ENCODE data around the gene DNM3.

DNM3 gene

GRCh38 chr1:171801487-171801891, 39.8 kb upstream of the DNM3 start:
- DNase-seq (ENCODE audit: low read depth), result peak; percentile 44
- no peak for TF ChIP-seq MYC (IDR thresholded peaks at IDR 0.05; ENCODE audit: low read depth, low read length)
- no peak for TF ChIP-seq POLR2A (IDR thresholded peaks at IDR 0.05; ENCODE audit: extremely low read depth, insufficient read length)
- TF ChIP-seq MAX (IDR thresholded peaks at IDR 0.05; ENCODE audit: low read depth, low read length), result no peak
- TF ChIP-seq CTCF (IDR thresholded peaks at IDR 0.05; ENCODE audit: low read depth, low read length), result peak; percentile 59
- no peak overlapping the region for H3K4me3 ChIP-seq (ENCODE audit: low read depth, low read length)

DNA sequence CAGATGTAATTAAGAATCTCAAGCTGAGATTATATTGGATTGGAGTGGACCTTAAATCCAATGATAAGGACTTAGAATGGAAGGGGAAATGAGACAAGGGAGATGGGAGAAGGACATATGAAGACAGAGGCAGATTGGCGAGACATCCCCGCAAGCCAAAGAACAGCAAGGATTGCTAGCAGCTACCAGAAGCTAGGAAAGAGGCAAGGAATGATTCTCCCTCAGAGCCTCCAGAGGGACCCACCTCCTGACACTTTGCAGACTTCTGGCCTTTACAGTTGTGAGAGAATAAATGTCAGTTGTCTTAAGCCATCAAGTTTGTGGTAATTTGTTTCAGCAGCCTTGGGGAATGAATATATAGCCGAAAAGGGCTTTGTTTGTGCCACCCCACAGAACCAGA, 39.1 kb upstream of the DNM3 start:
- no peak for TF ChIP-seq MYC (IDR thresholded peaks at IDR 0.05; ENCODE audit: low read depth, low read length)
- DNase-seq (ENCODE audit: low read depth), result no peak
- H3K4me3 ChIP-seq (ENCODE audit: low read depth, low read length), result no peak overlapping the region

DNA sequence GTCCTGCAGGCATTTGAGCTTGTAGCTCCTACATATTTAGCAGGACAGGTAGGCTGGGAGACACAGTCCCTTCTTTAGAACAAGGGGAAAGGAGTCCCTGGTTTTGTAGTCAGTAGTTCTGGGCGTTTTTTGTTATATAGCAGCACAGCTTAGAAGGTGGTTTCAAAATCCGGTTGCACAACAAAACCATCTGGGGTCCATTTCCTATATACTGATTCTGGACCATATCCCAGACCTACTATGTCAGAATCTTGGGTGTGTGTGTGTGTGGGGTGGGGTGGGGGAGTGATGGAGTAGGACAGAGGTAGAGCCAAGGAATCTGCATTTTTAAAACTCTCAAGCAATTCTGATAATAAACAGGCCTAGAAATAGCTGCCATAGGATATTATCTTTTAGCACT, 38.3 kb upstream of the DNM3 start:
- DNase-seq (ENCODE audit: low read depth), result no peak
- H3K4me3 ChIP-seq (ENCODE audit: low read depth, low read length), result no peak overlapping the region
- TF ChIP-seq MAX (IDR thresholded peaks at IDR 0.05; ENCODE audit: low read depth, low read length), result no peak

- no peak for DNase-seq (ENCODE audit: low read depth)
- no peak overlapping the region for H3K4me3 ChIP-seq (ENCODE audit: low read depth, low read length)
- TF ChIP-seq POLR2A (IDR thresholded peaks at IDR 0.05; ENCODE audit: extremely low read depth, insufficient read length) (no peak), CTCF (IDR thresholded peaks at IDR 0.05; ENCODE audit: low read depth, low read length) (no peak)
These were observed 37.8 kb upstream of the DNM3 start for GRCh38 chr1:171803461-171804022.

DNA sequence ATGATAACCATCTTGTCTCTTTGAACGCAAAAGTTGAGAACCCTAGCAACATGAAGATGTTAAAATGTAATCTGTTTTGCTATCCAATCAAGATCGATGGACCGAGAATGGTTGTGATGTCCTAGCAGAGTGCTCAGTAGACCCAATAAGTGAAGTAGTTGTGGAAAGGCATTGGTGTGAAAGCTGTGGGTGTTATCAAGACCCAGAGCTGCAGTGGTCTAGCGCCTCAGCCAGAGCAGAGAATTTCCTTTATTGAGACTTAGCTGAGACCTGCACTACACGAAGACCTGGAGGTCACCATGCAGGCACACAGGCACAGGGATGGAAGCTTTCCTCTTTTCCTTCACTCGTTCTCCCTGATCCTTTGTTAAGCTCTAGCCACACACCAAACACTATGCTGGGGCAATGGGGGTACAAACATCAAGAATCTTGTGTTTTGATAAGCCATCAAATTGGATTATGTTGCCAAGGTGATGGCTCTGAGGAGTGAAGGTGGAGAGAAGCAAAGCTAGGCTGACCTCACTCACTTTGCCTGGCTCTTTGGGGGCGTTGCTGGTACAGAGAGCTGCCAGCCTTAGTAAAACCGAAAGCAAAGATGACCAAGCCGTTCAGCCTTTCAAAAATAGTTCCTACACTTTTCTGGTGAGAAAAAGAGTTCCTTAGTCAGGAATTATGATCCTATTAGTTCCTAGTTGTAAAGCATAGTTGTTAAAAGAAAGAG, 35.7 kb upstream of the DNM3 start:
- H3K4me3 ChIP-seq (ENCODE audit: low read depth, low read length), result no peak overlapping the region
- no peak for TF ChIP-seq CTCF (IDR thresholded peaks at IDR 0.05; ENCODE audit: low read depth, low read length)
- no peak for TF ChIP-seq MAX (IDR thresholded peaks at IDR 0.05; ENCODE audit: low read depth, low read length)
- no peak for DNase-seq (ENCODE audit: low read depth)

DNA sequence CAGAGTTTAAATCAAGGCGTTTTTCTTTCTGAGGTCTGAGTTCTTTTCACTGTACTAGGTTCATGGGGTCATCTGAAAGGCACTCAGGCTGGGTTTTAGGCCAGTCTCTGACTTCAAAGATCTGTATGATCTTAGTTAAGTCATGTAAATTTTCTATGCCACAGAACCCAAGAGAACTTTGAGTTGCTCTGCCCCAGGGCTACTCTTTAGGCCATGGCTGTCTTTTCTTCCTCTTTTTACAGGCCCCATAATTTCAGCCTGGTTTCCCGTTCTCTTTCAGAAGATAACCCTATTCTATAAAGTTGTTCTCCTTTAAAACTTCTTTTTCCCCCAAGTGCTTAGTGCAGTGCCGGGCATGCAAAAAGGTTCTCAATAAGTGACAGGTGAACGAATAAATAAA, 33.7 kb upstream of the DNM3 start:
- TF ChIP-seq MYC (IDR thresholded peaks at IDR 0.05; ENCODE audit: low read depth, low read length) (no peak), POLR2A (IDR thresholded peaks at IDR 0.05; ENCODE audit: extremely low read depth, insufficient read length) (no peak), MAX (IDR thresholded peaks at IDR 0.05; ENCODE audit: low read depth, low read length) (no peak), CTCF (IDR thresholded peaks at IDR 0.05; ENCODE audit: low read depth, low read length) (no peak)
- H3K4me3 ChIP-seq (ENCODE audit: low read depth, low read length), result no peak overlapping the region
- DNase-seq (ENCODE audit: low read depth), result no peak

- H3K4me3 ChIP-seq (ENCODE audit: low read depth, low read length), result no peak overlapping the region
- DNase-seq (ENCODE audit: low read depth), result no peak
- no peak for TF ChIP-seq MYC (IDR thresholded peaks at IDR 0.05; ENCODE audit: low read depth, low read length)
- no peak for TF ChIP-seq MAX (IDR thresholded peaks at IDR 0.05; ENCODE audit: low read depth, low read length)
- no peak for TF ChIP-seq POLR2A (IDR thresholded peaks at IDR 0.05; ENCODE audit: extremely low read depth, insufficient read length)
- TF ChIP-seq CTCF (IDR thresholded peaks at IDR 0.05; ENCODE audit: low read depth, low read length), result no peak
These were observed 31.5 kb upstream of the DNM3 start for GRCh38 chr1:171809834-171810233.
